ENCODE results near the gene F8.
A peak's percentile ranks its signal among the peaks of the same experiment; 100 is the strongest.

Gene F8

GRCh38 chrX:154833746-154834274 is 188.7 kb downstream of the F8 start (continued):
- TF ChIP-seq KLF9 (tag by site-specific recombination; IDR thresholded peaks at IDR 0.05; ENCODE audit: low read depth) (no peak), ZNF398 (tag by site-specific recombination; IDR thresholded peaks at IDR 0.05) (no peak), MYNN (tag by site-specific recombination; IDR thresholded peaks at IDR 0.05; ENCODE audit: borderline replicate concordance) (no peak), GLI2 (tag by site-specific recombination; IDR thresholded peaks at IDR 0.05; ENCODE audit: borderline replicate concordance, low read depth) (no peak), ZNF670 (tag by site-specific recombination; IDR thresholded peaks at IDR 0.05; ENCODE audit: low read depth) (no peak)

DNA sequence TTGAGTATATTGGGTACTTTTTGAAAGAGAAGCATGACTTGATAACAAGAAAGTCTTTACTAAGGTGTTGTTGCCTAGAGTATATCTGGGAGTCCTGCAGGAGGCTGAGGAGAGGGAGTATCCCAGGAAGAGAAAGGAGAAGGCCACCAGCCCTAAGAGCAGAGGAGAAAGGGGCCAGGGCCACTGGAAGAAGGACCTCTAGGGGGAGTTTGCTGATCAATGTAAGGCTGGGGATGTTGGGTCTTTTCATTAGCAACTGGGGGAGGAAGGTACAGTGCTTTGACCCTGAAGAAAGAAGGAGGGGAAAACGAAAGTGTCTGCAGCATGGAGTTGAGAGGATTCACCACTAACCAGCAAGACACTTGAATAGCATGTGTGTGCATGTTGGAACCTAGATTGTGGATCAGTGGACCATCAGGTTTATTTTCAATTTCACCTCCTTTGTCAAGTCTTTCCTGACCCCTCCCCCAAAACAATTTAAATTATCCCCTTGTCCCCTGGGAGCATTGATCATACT is 192.5 kb downstream of the F8 start:
- Histone ChIP-seq H3K4me1 (ENCODE audit: control insufficient read depth, insufficient read depth, low read length) (no peaks in the 10 kb centered on the region), H3K36me3 (ENCODE audit: control insufficient read depth in 2 of 2, insufficient read depth in 1 of 2, low read length in 2 of 2) (no peaks in the 10 kb centered on the region), H3K27ac (ENCODE audit: extremely low read depth, low read depth, low read length) (no peak overlapping the region), H3K4me3 (ENCODE audit: low read depth, low read length) (no peak overlapping the region), H3K9me3 (ENCODE audit: control insufficient read depth, insufficient read depth, low read depth, low read length) (no peaks in the 10 kb centered on the region)
- CTCF ChIA-PET, result no interaction called here
- TF ChIP-seq BCL11B (tag by site-specific recombination; IDR thresholded peaks at IDR 0.05; ENCODE audit: low read depth) (no peak), ZSCAN5A (tag by site-specific recombination; IDR thresholded peaks at IDR 0.05) (no peak), ZNF169 (tag by site-specific recombination; IDR thresholded peaks at IDR 0.05) (no peak)
- TF ChIP-seq, protein P1, sequence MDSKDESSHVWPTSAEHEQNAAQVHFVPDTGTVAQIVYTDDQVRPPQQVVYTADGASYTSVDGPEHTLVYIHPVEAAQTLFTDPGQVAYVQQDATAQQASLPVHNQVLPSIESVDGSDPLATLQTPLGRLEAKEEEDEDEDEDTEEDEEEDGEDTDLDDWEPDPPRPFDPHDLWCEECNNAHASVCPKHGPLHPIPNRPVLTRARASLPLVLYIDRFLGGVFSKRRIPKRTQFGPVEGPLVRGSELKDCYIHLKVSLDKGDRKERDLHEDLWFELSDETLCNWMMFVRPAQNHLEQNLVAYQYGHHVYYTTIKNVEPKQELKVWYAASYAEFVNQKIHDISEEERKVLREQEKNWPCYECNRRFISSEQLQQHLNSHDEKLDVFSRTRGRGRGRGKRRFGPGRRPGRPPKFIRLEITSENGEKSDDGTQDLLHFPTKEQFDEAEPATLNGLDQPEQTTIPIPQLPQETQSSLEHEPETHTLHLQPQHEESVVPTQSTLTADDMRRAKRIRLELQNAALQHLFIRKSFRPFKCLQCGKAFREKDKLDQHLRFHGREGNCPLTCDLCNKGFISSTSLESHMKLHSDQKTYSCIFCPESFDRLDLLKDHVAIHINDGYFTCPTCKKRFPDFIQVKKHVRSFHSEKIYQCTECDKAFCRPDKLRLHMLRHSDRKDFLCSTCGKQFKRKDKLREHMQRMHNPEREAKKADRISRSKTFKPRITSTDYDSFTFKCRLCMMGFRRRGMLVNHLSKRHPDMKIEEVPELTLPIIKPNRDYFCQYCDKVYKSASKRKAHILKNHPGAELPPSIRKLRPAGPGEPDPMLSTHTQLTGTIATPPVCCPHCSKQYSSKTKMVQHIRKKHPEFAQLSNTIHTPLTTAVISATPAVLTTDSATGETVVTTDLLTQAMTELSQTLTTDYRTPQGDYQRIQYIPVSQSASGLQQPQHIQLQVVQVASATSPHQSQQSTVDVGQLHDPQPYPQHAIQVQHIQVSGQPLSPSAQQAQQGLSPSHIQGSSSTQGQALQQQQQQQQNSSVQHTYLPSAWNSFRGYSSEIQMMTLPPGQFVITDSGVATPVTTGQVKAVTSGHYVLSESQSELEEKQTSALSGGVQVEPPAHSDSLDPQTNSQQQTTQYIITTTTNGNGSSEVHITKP (tag by site-specific recombination; IDR thresholded peaks at IDR 0.05), result 0 out of 2 replicates have a peak, but pooled peaks have one; percentile 18
- POLR2A ChIA-PET, result no interaction called here

GRCh38 chrX:154829134-154829533 is 193.4 kb downstream of the F8 start:
- Histone ChIP-seq H3K4me3 (ENCODE audit: low read depth, low read length) (no peak overlapping the region), H3K27ac (ENCODE audit: extremely low read depth, low read depth, low read length) (no peak overlapping the region), H3K36me3 (ENCODE audit: control insufficient read depth in 2 of 2, insufficient read depth in 1 of 2, low read length in 2 of 2) (no peaks in the 10 kb centered on the region), H3K9me3 (ENCODE audit: control insufficient read depth, insufficient read depth, low read depth, low read length) (no peaks in the 10 kb centered on the region), H3K4me1 (ENCODE audit: control insufficient read depth, insufficient read depth, low read length) (no peaks in the 10 kb centered on the region)
- POLR2A ChIA-PET, result no interaction called here
- no peak for TF ChIP-seq SCRT1 (tag by site-specific recombination; IDR thresholded peaks at IDR 0.05; ENCODE audit: borderline replicate concordance)
- CTCF ChIA-PET, result interaction anchor here (0.9 to 1.2 kb wide), 2 partner anchors 11 to 13 kb away, joined by 3 read pairs; no protein-coding TSS in a partner anchor

DNA sequence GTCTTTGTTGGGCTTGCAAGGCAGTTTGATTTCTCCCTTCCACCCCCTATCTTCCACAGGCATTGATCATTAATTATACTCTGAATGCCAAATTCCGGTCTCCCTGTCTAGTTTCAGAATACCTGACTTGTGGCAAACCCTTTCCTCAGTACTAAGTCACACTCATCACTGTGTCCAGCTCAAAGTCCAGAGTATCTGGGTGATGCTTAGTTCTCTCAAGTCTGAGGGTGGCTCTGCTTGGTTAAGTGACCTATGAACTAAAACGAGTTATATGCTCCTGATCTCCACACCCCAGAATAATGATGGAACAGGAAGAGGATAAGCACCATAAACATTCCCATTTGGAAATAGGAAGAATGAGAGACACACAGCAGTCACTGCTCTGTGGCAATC is 194.5 kb downstream of the F8 start:
- H3K9me3 ChIP-seq (ENCODE audit: control insufficient read depth, insufficient read depth, low read depth, low read length), result no peaks in the 10 kb centered on the region
- no peak overlapping the region for H3K27ac ChIP-seq (ENCODE audit: extremely low read depth, low read depth, low read length)
- ChIA-PET POLR2A (no interaction called here), CTCF (interaction anchor here (1.2 kb wide), 1 partner anchor 14 kb away, joined by 3 read pairs; no protein-coding TSS in a partner anchor)
- H3K36me3 ChIP-seq (ENCODE audit: control insufficient read depth in 2 of 2, insufficient read depth in 1 of 2, low read length in 2 of 2), result no peaks in the 10 kb centered on the region
- H3K4me3 ChIP-seq (ENCODE audit: low read depth, low read length), result no peak overlapping the region
- no peaks in the 10 kb centered on the region for H3K4me1 ChIP-seq (ENCODE audit: control insufficient read depth, insufficient read depth, low read length)
- TF ChIP-seq SCRT1 (tag by site-specific recombination; IDR thresholded peaks at IDR 0.05; ENCODE audit: borderline replicate concordance), result no peak
- TF ChIP-seq ZNF514 (tag by site-specific recombination; IDR thresholded peaks at IDR 0.05), result no peak
- TF ChIP-seq ZNF621 (tag by site-specific recombination; IDR thresholded peaks at IDR 0.05), result no peak
- TF ChIP-seq ZNF155 (tag by site-specific recombination; IDR thresholded peaks at IDR 0.05), result no peak
- TF ChIP-seq ZNF473 (tag by site-specific recombination; IDR thresholded peaks at IDR 0.05), result no peak
- no peak for TF ChIP-seq TSHZ1 (tag by site-specific recombination; IDR thresholded peaks at IDR 0.05; ENCODE audit: borderline replicate concordance)
- no peak for TF ChIP-seq SETDB1 (IDR thresholded peaks at IDR 0.05; ENCODE audit: insufficient read length, low read length)
- TF ChIP-seq ZNF416 (tag by site-specific recombination; IDR thresholded peaks at IDR 0.05), result no peak
- no peak for TF ChIP-seq ZNF175 (tag by site-specific recombination; IDR thresholded peaks at IDR 0.05)

Data from HEK293 (cell line).